ENCODE data around the gene SLC38A4.

Gene SLC38A4

GRCh38 chr12:46725332-46725731 lies 100.5 kb downstream of the SLC38A4 start:
- H3K4me3 ChIP-seq (ENCODE audit: control insufficient read depth, low read depth, low read length) = no peak overlapping the region
- no peak for TF ChIP-seq CTCF (conservative IDR thresholded peaks at IDR 0.05; ENCODE audit: control insufficient read depth, insufficient read depth, low read depth, low read length)
- DNase-seq (ENCODE audit: low read depth) = no peak

DNA sequence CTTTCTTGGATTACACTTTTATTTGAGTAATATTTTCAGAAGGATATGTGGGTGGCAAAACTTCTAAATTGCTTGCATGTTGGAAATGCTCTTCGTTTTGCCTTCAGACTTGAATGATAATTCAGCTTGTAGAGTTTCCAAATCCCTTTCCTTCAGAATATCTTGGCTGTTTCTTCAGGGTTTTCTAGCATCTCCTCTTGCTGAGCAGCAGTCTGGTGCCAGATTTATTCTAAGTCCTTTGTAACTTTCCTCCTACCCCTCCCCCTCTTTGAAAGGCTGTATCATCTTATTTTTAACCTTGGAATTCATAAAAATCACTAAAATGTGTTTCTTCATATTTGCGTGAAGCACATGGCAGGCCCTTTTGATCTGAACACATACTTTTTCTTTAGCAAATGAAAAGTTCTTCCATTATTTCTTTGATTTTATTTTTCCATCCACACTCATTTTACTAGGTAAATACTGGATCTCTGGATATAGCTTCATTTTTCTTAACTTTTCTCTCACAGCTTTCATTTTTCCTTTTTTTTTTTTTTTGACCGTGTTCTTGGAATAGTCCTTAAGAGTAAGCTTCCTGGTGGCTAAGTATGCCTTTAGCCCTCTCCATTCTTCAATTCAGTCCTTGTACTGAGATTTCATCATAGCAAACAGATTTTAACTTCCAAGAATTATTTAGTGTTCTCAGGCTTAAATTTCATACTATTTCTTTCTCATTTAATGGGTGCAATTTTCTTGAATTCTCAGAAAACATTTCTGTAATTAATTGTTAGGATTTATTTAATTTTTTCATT lies 102.0 kb downstream of the SLC38A4 start:
- TF ChIP-seq CTCF (conservative IDR thresholded peaks at IDR 0.05; ENCODE audit: control insufficient read depth, insufficient read depth, low read depth, low read length) = no peak
- DNase-seq (ENCODE audit: low read depth) = no peak
- H3K4me3 ChIP-seq (ENCODE audit: control insufficient read depth, low read depth, low read length) = no peak overlapping the region

DNA sequence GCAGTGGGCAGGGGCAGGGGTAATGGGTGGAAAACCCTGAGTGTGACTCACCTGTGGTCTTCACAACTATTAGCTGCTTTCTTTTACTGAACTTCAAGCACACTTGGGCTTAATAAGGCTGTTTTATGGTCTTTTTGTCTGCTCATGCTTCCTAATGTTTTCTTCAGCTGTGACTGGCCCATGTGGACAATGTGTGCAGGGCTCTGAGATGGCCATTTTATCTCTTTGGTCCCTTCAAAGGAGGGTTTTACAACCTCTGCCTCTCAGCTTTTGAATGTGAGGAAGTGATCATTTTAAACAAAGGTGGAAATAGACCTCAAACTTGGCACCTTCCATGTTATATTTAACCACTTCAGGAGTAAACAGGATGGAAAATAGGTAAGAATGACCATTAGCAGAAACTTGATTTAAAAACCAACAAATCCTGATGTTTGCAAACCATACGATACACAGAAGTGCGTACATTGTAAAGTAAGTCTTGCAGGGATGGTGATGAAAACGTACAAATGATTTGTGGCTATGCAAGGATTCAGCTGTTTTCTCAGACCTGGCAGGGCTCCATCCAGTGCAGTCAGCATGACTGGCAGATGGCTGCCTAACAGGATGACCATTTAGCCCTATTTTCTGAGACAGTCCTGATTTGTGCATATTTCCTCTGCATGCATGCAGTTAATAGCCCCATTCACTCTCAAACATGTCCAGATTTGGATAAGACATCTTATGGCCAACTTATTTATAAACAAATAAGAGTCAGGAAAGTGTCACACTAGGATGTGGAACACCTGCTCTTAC lies 103.2 kb downstream of the SLC38A4 start:
- no peak for TF ChIP-seq CTCF (conservative IDR thresholded peaks at IDR 0.05; ENCODE audit: control insufficient read depth, insufficient read depth, low read depth, low read length)
- DNase-seq (ENCODE audit: low read depth) = peak; percentile 75
- no peak overlapping the region for H3K4me3 ChIP-seq (ENCODE audit: control insufficient read depth, low read depth, low read length)

- no peak for DNase-seq (ENCODE audit: low read depth)
- no peak for TF ChIP-seq CTCF (conservative IDR thresholded peaks at IDR 0.05; ENCODE audit: control insufficient read depth, insufficient read depth, low read depth, low read length)
- no peak overlapping the region for H3K4me3 ChIP-seq (ENCODE audit: control insufficient read depth, low read depth, low read length)
These were observed 107.3 kb downstream of the SLC38A4 start for GRCh38 chr12:46718495-46718894.

DNA sequence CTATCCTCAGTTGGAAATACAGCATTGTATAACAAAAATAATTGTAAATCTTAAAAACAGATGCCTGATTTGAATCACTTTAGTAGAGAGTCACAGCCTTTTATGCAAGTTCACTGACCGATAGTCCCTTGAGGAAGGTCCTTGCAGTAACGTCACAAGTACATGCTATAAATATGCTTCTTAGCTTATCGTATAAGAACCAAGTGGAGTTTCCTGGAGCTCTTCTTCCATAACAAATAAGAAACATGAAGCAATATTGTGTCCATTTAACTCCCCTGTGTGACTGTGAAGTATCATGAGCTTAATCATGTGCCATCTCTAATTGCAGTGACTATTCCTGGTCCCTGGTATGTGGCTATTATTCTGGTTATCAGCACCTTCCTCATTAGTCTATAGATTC lies 107.9 kb downstream of the SLC38A4 start:
- TF ChIP-seq CTCF (conservative IDR thresholded peaks at IDR 0.05; ENCODE audit: control insufficient read depth, insufficient read depth, low read depth, low read length) = no peak
- no peak overlapping the region for H3K4me3 ChIP-seq (ENCODE audit: control insufficient read depth, low read depth, low read length)
- DNase-seq (ENCODE audit: low read depth) = no peak

DNA sequence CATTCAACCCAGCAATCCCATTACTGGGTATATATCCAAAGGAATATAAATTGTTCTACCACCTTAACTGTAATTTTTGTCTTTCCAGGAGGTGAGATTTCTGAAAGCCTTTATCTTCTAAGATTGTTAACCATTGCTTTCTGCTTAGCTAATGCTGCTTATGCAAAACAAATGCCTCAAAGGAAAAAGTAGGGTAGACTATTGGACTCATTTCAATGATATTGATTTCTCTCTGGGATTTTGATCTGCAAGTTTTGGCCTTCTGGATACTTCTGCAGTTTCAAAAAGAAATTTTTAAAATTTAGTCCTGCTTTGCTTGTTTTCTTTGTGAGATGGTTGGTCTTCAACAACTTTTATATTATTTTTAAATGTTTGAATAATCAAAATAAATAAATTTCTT lies 108.6 kb downstream of the SLC38A4 start:
- TF ChIP-seq CTCF (conservative IDR thresholded peaks at IDR 0.05; ENCODE audit: control insufficient read depth, insufficient read depth, low read depth, low read length) = no peak
- no peak overlapping the region for H3K4me3 ChIP-seq (ENCODE audit: control insufficient read depth, low read depth, low read length)
- DNase-seq (ENCODE audit: low read depth) = no peak
